WTC11 (cell line): ENCODE results near the gene SPATC1L.

ENCODE experiments used
- ETV6 ChIP-seq: sonication (generic); formaldehyde crosslinking; IDR thresholded peaks from 2 replicates; pipeline ENCODE4 v1.8.1; 2022; ENCODE audit warnings: mild to moderate bottlenecking, missing genetic modification reagents
- FOXK1 ChIP-seq: sonication (generic); formaldehyde crosslinking; IDR thresholded peaks from 2 replicates; pipeline ENCODE4 v1.8.0; 2022; ENCODE audit warnings: mild to moderate bottlenecking, moderate library complexity, missing genetic modification reagents
- NR3C1 ChIP-seq: sonication (generic); formaldehyde crosslinking; conservative IDR thresholded peaks from 2 replicates; pipeline ENCODE4 v1.8.1; 2023; ENCODE audit warnings: low read depth, mild to moderate bottlenecking, missing genetic modification reagents
- TEAD4 ChIP-seq: sonication (generic); formaldehyde crosslinking; IDR thresholded peaks from 2 replicates; pipeline ENCODE4 v1.8.0; 2022; ENCODE audit warnings: mild to moderate bottlenecking, missing genetic modification reagents
- TF ChIP-seq, protein P1 (sequence below): sonication (generic); formaldehyde crosslinking; IDR thresholded peaks from 2 replicates; pipeline ENCODE4 v1.8.1; 2022; ENCODE audit warnings: low read depth, missing genetic modification reagents, borderline replicate concordance
- TF ChIP-seq, protein P2 (sequence below): fragments of 200-600 bp; IDR thresholded peaks from 2 replicates; pipeline ENCODE4 v1.8.0; 2022; ENCODE audit warnings: antibody characterized with exemption

- no peak for TF ChIP-seq NR3C1
- TF ChIP-seq, protein P1, sequence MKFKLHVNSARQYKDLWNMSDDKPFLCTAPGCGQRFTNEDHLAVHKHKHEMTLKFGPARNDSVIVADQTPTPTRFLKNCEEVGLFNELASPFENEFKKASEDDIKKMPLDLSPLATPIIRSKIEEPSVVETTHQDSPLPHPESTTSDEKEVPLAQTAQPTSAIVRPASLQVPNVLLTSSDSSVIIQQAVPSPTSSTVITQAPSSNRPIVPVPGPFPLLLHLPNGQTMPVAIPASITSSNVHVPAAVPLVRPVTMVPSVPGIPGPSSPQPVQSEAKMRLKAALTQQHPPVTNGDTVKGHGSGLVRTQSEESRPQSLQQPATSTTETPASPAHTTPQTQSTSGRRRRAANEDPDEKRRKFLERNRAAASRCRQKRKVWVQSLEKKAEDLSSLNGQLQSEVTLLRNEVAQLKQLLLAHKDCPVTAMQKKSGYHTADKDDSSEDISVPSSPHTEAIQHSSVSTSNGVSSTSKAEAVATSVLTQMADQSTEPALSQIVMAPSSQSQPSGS (CRISPR knock-in tag): no peak
- TF ChIP-seq FOXK1 (CRISPR knock-in tag): no peak
- TF ChIP-seq, protein P2, sequence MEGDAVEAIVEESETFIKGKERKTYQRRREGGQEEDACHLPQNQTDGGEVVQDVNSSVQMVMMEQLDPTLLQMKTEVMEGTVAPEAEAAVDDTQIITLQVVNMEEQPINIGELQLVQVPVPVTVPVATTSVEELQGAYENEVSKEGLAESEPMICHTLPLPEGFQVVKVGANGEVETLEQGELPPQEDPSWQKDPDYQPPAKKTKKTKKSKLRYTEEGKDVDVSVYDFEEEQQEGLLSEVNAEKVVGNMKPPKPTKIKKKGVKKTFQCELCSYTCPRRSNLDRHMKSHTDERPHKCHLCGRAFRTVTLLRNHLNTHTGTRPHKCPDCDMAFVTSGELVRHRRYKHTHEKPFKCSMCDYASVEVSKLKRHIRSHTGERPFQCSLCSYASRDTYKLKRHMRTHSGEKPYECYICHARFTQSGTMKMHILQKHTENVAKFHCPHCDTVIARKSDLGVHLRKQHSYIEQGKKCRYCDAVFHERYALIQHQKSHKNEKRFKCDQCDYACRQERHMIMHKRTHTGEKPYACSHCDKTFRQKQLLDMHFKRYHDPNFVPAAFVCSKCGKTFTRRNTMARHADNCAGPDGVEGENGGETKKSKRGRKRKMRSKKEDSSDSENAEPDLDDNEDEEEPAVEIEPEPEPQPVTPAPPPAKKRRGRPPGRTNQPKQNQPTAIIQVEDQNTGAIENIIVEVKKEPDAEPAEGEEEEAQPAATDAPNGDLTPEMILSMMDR: no peak
- TF ChIP-seq ETV6 (CRISPR knock-in tag): no peak
- TF ChIP-seq TEAD4 (CRISPR knock-in tag): no peak
Observed at GRCh38 chr21:46145159-46145839, 39.0 kb downstream of the SPATC1L start.
